HG02642 (cell line): ENCODE measurements around the gene DNAJB12.
"Not testable (repeated sequence)": the region's sequence is repeated elsewhere in the genome, so short reads cannot be mapped to it uniquely, and the experiment has no call there.

Experiments used
- ATAC-seq: cut with Tn5 transposase; IDR thresholded peaks from one replicate; pipeline ENCODE4 v1.9.1; 2021; ENCODE audit warnings: mild to moderate bottlenecking; ENCODE audit not compliant: unreplicated experiment, poor library complexity

DNAJB12 gene

DNA sequence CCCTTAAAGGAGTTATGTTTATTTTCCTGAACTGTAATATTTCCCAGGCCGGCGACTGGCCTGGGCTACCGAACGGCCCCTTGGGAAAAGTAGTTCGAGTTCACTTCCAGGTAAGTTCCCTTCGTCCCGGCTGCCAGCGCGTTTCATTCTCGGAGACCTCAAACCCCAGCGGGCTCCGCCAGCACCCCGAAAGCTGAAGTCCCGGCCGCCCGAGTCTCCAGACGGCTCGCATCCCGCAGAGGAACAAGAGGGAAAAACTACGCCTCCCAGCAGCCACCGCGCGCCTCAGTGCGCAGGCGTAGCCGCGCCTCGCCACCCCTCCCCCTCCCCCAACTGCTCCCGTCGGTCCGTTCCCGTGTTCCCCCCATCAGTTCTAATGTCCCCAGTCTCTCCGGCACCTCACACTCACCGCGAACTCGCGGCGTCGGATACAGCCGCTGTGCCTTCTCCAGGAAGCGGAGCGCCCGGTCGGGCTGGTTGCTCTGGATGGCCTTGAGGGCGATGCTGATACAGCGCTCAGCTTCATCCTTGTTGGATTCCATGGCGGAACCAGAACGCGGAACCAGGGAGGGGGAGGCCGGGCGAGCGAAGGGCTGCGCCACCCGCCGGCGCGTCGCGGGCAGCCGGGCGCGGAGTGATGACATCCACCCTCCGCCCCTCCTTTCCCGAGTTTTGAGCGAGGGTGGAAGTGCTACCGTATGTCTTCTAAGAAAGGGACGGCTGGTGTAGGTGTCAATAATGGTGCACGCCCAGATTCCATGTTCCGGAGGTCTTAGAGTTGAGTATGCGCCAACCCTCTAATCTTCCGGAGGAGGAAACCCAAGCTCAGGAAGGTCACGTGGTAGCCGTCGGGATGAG lies at the start of gene DNAJB12:
DNAJB12 (minus strand) TSS at position 564 of the 858 bp plus-strand sequence; CDS start at position 542, 22 bp downstream.
- peak; percentile 75 for ATAC-seq

DNA sequence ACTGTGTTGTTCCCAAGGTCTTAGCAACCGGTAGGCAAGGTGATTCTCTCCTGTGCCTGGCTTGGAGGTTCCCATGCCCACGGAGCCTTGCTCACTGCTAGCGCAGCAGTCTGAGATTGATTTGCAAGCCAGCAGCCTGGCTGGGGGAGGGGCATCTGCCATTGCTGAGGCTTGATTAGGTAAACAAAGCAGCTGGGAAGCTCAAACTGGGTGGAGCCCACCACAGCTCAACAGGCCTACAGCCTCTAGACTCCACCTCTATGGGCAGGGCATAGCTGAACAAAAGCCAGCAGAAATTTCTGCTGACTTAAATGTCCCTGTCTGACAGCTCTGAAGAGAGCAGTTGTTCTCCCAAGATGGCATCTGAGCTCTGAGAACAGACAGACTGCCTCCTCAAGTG lies 40.9 kb upstream of the DNAJB12 start:
- ATAC-seq: not testable (repeated sequence)

DNA sequence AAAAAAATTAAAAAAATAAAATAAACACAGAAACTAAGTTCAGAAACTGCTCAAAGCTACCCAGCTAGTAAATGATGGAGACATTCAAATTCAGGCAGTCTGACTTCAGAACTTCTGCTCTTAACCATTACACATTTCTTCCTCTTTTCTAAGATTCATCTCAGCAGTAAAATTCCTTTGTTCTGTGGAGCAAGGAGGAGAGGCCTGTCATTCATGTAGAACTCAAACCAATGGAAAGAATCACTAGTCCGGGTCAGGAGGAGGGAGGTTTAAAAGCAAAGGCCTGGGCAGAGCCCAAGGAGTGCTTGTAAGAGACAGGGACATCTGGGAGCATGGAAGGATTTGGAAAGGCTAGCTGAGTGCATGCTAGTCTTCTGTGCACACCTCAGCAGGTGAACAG lies 37.9 kb upstream of the DNAJB12 start:
- ATAC-seq: no peak

DNA sequence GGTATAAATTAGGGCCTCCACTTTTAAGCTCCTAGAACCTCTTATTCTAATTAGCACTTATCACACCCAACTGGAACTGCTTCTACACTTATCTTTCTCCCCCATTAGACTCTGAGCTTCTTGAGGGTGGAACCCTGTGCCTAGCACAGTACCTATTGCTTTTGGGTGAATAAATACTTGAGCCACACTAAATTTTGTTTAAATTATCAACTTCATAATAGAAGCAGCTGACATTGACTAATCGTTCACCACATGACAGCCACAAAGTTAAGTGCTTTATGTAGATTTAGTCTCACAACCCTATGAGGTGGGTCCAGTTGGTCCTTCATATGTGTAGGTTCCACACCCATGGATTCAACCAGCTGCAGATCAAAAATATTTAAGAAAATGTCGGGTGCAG lies 36.0 kb upstream of the DNAJB12 start:
- ATAC-seq: no peak

DNA sequence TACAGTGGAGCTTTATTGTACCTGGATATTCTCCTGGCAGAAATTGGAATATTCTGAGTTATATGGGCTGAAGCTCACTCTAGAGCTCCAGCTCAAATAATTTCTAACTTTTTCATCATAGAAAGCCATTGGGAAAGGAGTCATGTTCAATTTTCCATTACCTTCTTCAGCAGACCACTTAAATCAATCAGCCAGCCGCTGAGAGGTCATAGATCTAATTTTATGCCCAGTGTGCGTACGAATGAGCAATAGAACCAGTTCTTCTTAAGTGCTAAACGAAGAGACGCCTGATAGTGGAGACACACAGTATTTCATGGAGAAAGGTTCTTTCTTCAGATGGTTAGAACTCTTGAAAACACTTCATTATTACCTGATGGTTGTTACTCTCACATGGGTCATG lies 35.0 kb upstream of the DNAJB12 start:
- no peak for ATAC-seq

DNA sequence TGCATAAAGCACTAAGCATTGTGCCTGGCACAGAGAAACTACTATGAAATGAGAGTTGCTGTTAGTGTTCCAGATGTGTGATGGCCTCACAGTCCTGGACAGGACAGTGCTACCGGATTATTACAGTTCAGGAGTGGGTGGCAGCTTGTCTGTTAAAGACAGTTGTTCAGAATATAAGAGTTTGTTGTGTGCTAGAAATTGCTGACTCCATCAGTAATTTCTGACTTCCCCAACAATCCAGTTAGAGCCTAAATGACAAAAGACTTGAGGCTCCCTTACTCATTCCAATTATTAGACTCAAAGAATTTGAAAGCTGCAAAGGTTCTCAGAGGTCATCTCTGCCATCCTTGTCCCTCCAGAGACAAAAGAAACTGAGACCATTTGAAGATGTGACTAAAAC lies 34.3 kb upstream of the DNAJB12 start:
- no peak for ATAC-seq

DNA sequence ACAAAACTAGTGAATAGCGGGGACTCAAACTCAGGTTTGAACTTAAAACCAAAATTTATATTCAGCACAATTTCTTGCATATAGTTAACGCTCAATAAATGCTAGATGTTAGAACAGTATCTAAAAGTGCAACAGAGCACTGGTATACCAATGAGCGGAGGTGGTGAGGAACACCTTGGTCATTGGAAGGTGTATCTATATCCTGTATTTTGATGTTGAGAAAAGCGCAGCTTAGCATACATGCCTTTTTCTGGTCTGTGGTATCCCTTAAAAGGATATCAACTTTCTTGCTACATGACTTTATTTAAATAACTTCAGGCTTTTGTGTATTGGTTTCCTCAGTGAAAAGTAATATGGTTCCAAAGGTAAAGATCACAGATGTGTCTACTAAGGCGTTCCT lies 33.3 kb upstream of the DNAJB12 start:
- no peak for ATAC-seq

DNA sequence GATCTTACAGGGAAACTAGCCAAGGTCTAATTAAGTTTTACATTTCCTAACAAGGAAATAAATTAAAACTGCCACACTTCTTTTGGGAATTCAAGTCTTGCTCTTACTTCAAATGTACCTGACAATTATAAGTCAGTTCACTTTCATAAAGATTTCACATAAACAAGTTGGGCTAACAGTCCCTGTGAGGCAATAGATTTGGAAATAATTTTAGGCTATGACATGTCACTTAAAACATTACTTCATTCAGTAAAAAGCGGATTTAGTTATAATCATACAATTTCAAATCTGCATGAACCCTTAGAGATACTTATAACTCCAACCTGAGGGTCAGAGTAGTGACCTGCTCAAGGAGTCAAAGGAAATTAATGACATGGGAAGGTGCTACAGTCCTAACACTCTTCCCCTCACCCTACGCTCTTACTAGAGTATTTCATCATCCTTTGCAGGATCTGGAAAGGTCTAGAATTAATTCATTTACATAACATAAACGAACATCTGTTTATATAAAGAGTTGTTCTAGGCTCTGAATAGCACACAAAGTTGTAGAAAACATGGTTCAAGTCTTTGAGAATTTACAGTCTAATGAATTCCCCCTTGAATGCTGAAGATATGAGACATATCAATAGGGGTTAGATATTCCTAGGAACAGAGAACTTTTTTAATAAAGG lies 32.3 kb upstream of the DNAJB12 start:
- ATAC-seq: no peak

DNA sequence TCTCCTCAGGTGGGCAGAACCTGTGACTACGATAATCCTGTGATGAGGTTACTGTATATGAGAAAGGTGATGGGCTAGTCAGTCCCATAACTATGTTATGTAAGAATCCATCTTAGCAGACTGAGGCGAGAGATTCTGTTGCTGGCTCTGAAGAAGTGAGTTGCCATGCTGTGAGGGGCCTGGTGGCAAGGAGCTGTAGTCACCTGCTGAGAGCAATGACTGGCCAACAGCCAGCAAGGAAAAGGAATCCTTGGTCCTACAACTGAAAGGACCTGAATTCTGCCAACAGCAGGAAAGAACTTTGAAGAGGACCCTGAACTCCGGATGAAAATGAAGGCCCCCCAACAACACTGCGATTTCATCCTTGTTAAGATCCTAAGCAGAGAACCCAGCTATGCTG lies 31.0 kb upstream of the DNAJB12 start:
- no peak for ATAC-seq

DNA sequence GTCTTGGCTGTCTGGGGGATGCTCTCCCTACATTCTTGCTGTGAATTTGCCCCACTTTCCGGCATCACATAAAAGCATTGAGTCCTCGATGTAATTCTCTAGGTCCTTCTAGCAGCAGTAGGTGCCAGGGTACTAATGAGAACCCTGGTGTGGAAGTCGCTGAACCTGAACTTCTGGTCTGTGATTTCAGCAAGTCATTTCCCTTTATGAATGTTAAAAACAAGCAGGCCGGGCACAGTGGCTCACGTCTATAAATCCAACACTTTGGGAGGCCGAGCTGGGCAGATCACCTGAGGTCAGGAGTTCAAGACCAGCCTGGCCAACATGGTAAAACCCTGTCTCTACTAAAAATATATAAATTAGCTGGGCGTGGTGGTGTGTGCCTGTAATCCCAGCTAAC lies 30.3 kb upstream of the DNAJB12 start:
- not testable (repeated sequence) for ATAC-seq

DNA sequence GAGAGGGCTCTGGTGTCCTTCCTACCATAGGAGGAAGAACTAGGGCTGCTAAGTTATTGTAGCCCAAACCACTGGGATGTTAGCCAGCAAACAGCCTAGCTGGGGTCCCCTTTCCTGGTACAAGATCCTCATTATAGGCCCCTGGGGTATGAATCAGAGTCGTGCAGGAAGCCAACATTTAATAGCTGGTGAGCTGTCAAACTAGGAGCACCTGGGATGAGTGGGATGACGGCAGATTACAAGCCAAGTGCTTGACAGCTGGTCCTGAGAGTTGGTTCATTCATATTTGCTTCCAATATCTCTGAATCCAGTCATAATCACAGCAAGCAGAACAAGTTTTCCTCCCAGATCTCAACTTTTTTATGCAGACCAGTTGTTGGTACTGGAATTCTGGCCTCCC lies 25.1 kb upstream of the DNAJB12 start:
- ATAC-seq: no peak

DNA sequence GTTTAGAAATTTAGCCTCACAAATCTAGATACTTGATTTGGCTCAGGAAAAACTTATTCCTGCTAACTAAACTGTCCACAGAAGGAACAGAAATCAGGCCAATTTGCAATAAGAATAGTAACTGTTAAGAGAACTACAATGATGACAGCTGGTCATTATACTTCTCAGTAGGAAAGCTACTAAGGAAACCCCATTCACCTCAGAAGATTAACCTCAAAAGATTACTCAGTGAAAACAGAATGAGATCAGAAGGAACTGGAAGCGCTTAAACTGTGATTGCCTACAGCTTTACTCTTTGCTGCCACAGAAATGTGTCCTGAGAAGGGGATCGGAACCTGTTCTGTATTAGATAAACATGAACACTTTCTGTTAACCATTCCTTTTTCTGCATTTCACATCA lies 24.3 kb upstream of the DNAJB12 start:
- no peak for ATAC-seq

DNA sequence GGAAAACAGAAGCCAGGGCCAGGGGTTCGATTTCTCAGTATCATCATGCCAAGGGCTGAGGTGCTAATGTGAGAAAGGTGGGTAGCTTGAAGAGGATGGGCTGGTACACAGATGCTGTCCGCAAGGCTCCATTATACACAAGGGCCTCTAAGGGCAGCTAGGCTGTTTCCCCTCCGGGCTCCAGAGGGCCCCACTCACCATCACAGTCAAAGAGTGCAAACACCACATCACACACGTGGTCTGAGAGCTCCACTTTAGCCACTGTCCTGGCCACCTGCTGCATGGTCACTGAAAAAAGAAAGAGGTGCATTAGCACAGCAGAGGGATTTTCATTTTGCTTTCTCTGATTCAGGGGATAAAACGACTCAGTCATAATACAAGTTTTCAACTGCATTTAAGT lies 20.9 kb upstream of the DNAJB12 start:
- no peak for ATAC-seq

DNA sequence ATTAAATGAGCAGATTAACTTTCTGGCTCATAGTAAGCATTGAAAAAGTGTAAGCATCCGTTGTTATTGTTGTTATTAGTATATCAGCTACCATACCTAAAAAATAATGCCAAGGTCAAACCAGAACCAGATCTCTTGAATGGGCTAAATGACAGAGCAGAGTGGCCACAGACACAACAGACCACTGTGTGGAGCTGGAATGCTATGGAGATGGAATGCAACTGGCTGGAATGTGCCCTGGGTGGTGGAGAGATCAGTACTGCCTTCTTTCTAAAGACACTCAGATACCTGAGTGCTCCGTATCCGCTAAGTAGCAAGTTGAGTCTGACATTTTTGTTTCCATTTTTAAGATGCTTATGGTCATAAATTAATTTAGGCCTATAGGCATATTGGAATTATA lies 20.5 kb upstream of the DNAJB12 start:
- ATAC-seq: no peak

DNA sequence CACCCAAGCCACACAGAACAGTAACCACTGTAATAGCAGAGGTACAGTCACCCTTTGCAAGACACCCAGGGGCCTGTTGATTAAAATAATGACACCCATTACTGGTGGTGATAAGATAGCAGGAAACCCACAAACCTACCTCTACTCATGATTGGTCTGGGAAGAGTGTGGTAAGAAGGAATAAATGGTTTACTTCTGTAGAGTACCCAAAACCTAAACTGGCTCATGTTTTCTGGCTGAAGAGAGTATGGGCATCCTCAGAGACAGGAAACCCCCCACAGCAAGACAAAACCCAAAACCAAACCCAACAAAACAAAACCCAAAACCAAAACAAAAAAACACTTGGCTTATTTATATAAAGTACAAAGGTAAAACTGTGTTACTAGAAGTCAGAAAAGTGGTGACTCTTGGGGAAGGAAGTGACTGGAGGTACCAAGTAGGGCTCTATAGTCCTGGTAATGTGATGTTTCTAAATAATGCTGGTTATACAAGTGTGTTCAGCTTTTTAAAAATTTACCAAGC lies 15.5 kb upstream of the DNAJB12 start:
- no peak for ATAC-seq

DNA sequence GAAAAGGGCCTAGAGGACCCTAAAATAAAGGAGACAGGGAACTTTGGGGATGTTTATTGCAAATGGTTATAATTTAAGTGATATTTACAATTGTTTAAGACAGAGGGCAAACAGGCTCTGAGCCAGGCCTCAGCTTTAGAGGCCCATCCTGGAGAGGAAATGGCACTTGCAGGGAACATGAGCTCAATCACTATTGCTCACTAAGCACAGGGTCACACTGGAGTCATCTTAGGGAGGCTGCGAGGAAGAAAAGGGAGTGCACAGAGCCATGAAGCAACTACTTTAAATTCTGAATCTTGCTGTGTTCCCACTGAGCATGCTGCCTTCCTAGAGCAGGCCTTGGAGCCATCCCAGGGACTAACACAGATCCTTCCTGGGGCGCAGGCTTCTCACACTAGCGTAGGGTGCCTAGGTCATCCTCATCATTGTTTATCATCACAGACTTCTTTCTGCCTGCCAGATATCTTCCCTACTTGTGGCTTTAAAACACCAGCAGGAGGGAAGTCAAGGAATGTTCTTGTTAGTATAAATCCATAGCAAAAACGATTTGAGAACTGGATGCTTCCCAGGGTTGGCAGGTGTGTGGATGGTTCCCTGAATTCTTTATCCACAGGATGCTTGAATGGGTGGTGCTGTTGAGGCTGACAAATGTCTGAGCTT lies 12.7 kb upstream of the DNAJB12 start:
- no peak for ATAC-seq

DNA sequence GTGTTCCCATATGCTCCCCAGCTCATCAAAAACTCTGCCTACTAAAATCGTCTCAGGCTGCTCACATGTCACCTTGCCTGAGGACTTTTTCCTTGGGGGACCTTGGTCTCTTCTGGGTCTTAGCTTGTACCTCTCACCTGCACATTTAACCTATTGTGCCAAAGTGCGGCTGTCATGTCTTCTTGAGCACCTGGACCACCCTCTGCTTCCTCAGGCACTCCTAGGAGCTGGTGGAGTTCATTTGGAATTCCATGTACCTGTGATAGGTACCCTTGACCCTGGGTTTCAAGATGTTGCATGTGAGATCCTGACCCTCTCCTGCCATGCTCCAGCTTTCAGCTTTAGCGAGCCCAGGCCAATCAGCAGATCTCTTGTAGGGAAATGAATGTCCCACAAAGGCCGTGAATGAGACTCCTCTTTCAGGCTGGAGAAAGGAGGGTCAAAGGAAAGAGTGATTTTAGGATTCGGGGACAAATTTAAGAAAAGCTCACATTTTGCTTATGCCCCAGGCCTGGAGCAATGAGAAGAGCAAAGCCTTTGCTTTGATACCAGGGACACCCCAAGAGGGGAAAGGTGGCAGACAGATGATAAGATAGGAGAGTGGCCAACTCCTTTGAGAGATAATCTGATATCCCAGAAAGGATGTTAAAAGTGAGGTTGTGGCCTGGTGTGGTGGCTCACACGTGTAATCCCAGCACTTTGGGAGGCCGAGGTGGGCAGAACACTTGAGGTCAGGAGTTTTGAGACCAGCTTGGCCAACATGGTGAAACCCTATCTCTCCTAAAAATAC lies 10.6 kb upstream of the DNAJB12 start:
- ATAC-seq: no peak

DNA sequence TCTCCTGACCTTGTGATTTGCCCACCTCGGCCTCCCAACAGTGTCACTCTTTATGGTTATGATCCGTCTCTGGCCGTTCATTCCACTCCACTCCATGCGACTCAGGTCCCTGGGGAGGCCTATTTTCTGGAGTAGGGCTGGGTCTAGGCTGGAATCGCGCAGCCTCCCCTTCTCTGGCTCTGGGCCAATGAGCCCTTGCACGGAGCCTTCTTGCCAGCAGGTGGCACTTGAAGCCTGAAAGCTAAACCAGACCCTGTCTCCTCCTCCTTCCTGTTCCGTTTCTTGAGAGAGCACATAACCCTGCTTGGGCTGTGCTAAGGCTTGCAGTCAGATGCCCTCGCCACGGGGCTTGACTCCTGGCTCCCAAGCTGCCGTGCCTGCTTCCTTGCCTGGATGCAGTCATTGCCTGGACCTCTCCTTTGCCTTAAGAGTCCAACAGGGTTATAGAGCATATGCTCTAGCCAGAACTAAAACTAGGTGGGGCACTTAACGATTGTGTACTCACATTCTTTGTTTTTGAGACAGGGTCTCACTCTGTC lies 9.6 kb upstream of the DNAJB12 start:
- peak; percentile 87 for ATAC-seq

DNA sequence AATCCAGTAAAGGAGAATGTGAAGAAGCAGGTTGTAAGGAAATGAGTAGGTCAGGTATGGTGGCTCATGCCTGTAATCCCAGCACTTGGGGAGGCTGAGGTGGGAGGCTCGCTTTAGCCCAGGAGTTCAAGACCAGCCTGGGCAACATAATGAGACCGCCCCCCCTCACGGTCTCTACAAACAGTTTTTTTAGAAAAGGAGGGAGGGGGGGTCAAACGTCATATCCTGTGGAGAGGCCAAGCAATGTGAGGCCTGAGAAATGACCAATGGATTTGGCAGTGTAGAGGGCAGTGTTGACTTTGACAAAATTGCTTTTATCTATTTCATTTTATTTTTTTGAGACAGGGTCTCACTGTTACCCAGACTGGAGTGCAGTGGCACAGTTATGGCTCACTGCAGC lies 2.3 kb upstream of the DNAJB12 start:
- no peak for ATAC-seq

DNA sequence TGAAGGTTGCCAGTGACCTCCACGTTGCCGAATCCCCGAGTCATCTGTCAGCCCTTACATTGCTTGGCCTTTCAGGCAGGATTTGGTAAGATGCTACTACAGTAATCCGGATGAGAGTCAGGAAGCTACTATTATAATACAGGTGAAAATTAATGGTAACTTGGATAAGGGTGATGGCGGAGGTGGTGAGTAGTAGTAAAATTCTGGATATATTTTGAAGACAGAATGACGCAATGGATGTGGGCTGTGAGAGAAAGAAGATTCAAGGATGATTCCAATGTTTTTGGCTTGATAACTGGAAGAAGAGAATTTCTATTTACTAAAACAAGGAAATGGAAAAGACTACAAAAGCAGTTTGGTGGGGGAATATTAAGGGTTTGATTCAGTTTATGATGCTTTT lies 1.4 kb upstream of the DNAJB12 start:
- ATAC-seq: no peak
